Glutamatergic neuron (in vitro differentiated cells): ENCODE results near the gene SRRM1. TPM values are rescaled to one million over a fixed set of nuclear protein-coding genes. Genes with fewer than 3 reads are reported as not detected.

ENCODE experiments used
- DNase-seq: peaks from one replicate; pipeline ENCODE4 v3.0.0; 2022
- H3K27ac Mint-ChIP-seq: one replicate; pipeline ENCODE4 v1.8.0; 2020; ENCODE audit warnings: mild to moderate bottlenecking, mixed read lengths, inconsistent platforms; ENCODE audit not compliant: unreplicated experiment
- H3K27me3 Mint-ChIP-seq: one replicate; pipeline ENCODE4 v1.8.0; 2020; ENCODE audit warnings: mild to moderate bottlenecking, moderate library complexity, mixed read lengths, inconsistent platforms; ENCODE audit not compliant: unreplicated experiment
- H3K36me3 Mint-ChIP-seq: one replicate; pipeline ENCODE4 v1.8.0; 2020; ENCODE audit warnings: mild to moderate bottlenecking, mixed read lengths, inconsistent platforms; ENCODE audit not compliant: unreplicated experiment
- H3K4me1 Mint-ChIP-seq: one replicate; pipeline ENCODE4 v1.8.0; 2020; ENCODE audit warnings: mild to moderate bottlenecking, low read depth, mixed read lengths, inconsistent platforms; ENCODE audit not compliant: unreplicated experiment
- H3K4me3 Mint-ChIP-seq: one replicate; pipeline ENCODE4 v1.8.0; 2020; ENCODE audit warnings: mild to moderate bottlenecking, mixed read lengths, inconsistent platforms; ENCODE audit not compliant: unreplicated experiment
- H3K9me3 Mint-ChIP-seq: one replicate; pipeline ENCODE4 v1.8.0; 2020; ENCODE audit warnings: mild to moderate bottlenecking, moderate library complexity, mixed read lengths, inconsistent platforms; ENCODE audit not compliant: unreplicated experiment
- CTCF ChIP-seq: fragments of 200-600 bp; sonication (generic); IDR thresholded peaks from one replicate; pipeline ENCODE4 v1.5.0; 2021; ENCODE audit not compliant: partially characterized antibody, unreplicated experiment
- total RNA-seq: library from RNA; stranded (reverse); fragmentation: NEBNext Ultra II Directional; extraction: Animal tissue kit (Norgen Biotek cat#: 25700); gene quantifications from one replicate; pipeline ENCODE4 v1.2.1, GENCODE V29; 2021; ENCODE audit not compliant: unreplicated experiment

SRRM1 gene
- total RNA-seq, 1 donor from 2014 or later = 113 TPM

DNA sequence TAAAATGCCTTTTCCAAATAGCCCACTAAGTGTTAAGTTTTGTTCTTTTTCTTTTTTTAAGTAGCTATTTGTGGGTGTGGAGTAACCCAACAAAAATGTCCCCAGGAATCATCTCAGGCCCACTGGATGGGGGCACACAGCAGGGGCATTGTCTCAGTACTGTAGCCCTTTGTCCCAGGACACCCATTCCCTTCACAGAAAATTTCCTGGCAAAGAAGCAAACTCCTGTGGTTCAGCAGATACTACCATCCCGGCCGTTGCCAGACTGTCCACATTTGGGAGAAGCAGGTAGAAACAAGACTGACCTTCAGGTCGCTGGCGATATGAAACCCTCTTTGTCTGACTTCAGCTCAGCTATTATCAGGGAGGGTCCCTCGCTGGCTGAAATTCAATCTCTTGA lies 23.7 kb upstream of the SRRM1 start:
- Mint-ChIP-seq H3K27me3 (peaks cover 2% of the 10 kb centered on the region), H3K4me3 (no peak overlapping the region), H3K9me3 (peaks cover 5% of the 10 kb centered on the region), H3K36me3 (no peaks in the 10 kb centered on the region), H3K4me1 (peaks cover 2% of the 10 kb centered on the region), H3K27ac (no peak overlapping the region)
- DNase-seq = no peak
- TF ChIP-seq CTCF = no peak

- Mint-ChIP-seq H3K27me3 (peaks cover 6% of the 10 kb centered on the region), H3K4me3 (no peak overlapping the region), H3K27ac (no peak overlapping the region), H3K9me3 (peaks cover 4% of the 10 kb centered on the region), H3K4me1 (peaks cover 2% of the 10 kb centered on the region), H3K36me3 (no peaks in the 10 kb centered on the region)
- no peak for TF ChIP-seq CTCF
- DNase-seq = no peak
These were observed 22.4 kb upstream of the SRRM1 start for GRCh38 chr1:24620678-24621077.

DNA sequence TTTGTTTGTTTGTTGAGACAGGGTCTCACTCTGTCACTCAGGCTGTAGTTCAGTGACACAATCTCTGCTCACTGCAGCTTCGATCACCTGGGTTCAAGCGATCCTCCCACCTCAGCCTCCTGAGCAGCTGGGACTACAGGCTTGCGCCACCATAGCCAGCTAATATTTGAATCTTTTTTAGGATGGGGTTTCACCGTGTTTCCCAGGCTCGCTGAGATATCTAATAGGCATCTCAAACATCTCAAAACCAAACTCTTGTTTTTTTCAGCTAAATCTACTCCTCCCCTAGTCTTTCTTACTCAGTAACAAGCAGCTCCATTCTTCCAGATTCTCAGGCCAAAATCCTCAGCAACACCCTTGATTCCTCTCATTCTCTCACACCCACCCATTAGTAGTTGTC lies 22.0 kb upstream of the SRRM1 start:
- no peaks in the 10 kb centered on the region for H3K36me3 Mint-ChIP-seq
- TF ChIP-seq CTCF = no peak
- H3K27ac Mint-ChIP-seq = no peak overlapping the region
- H3K4me1 Mint-ChIP-seq = peaks cover 2% of the 10 kb centered on the region
- H3K27me3 Mint-ChIP-seq = peaks cover 6% of the 10 kb centered on the region
- no peak overlapping the region for H3K4me3 Mint-ChIP-seq
- peaks cover 2% of the 10 kb centered on the region for H3K9me3 Mint-ChIP-seq
- DNase-seq = no peak

- peaks cover 6% of the 10 kb centered on the region for H3K27me3 Mint-ChIP-seq
- TF ChIP-seq CTCF = no peak
- DNase-seq = no peak
- H3K4me3 Mint-ChIP-seq = no peak overlapping the region
- H3K9me3 Mint-ChIP-seq = peaks cover 2% of the 10 kb centered on the region
- H3K27ac Mint-ChIP-seq = no peak overlapping the region
- H3K36me3 Mint-ChIP-seq = no peaks in the 10 kb centered on the region
- H3K4me1 Mint-ChIP-seq = peaks cover 2% of the 10 kb centered on the region
These were observed 20.9 kb upstream of the SRRM1 start for GRCh38 chr1:24622218-24622617.

GRCh38 chr1:24632832-24633175 lies 10.3 kb upstream of the SRRM1 start:
- no peaks in the 10 kb centered on the region for H3K4me1 Mint-ChIP-seq
- no peak overlapping the region for H3K4me3 Mint-ChIP-seq
- DNase-seq = no peak
- no peaks in the 10 kb centered on the region for H3K9me3 Mint-ChIP-seq
- no peaks in the 10 kb centered on the region for H3K27me3 Mint-ChIP-seq
- no peaks in the 10 kb centered on the region for H3K36me3 Mint-ChIP-seq
- H3K27ac Mint-ChIP-seq = no peak overlapping the region
- TF ChIP-seq CTCF = no peak
